Liver (tissue), 9 donors: Measurements from ENCODE around the gene IL24. TPM values are rescaled to one million over a fixed set of nuclear protein-coding genes. Genes with fewer than 3 reads are reported as not detected.
A peak's percentile ranks its signal among the peaks of the same experiment; 100 is the strongest.

ENCODE experiments used
- DNase-seq: peaks from one replicate; pipeline ENCODE4 v3.0.0-alpha.2; 2017; ENCODE audit warnings: low spot score
- H3K27ac ChIP-seq, 2 donors: one replicate each; pipeline ENCODE4 v1.7.0; 2013; ENCODE audit warnings: inconsistent platforms in 2 of 2, low read length in 2 of 2, control low read depth in 1 of 2, low read depth in 1 of 2, mild to moderate bottlenecking in 1 of 2
- H3K27me3 ChIP-seq, 4 donors: one replicate each; pipeline versions ENCODE4 v1.6.1 to v1.7.0; 2013; ENCODE audit warnings: low read length in 3 of 4, inconsistent platforms in 1 of 4, mild to moderate bottlenecking in 1 of 4, moderate library complexity in 1 of 4; ENCODE audit not compliant: control insufficient read depth in 4 of 4, insufficient read depth in 4 of 4
- H3K36me3 ChIP-seq, 4 donors: one replicate each; pipeline versions ENCODE4 v1.6.1 to v1.7.0; 2013; ENCODE audit warnings: low read length in 3 of 4, mild to moderate bottlenecking in 3 of 4, low read depth in 1 of 4, moderate library complexity in 1 of 4; ENCODE audit not compliant: control insufficient read depth in 4 of 4, insufficient read depth in 3 of 4
- H3K4me1 ChIP-seq, 4 donors: one replicate each; pipeline versions ENCODE4 v1.6.1 to v1.7.0; 2013; ENCODE audit warnings: low read length in 3 of 4, mild to moderate bottlenecking in 3 of 4, moderate library complexity in 1 of 4; ENCODE audit not compliant: control insufficient read depth in 4 of 4, insufficient read depth in 4 of 4
- H3K4me3 ChIP-seq, 3 donors: one replicate each; pipeline versions ENCODE4 v1.6.1 to v1.7.0; 2013; ENCODE audit warnings: low read length in 3 of 3, control low read depth in 1 of 3, low read depth in 1 of 3, mild to moderate bottlenecking in 1 of 3
- H3K9ac ChIP-seq, 2 donors: one replicate each; pipeline ENCODE4 v1.7.0; 2013; ENCODE audit warnings: low read length in 2 of 2, mild to moderate bottlenecking in 2 of 2, moderate library complexity in 2 of 2, control low read depth in 1 of 2, low read depth in 1 of 2
- H3K9me3 ChIP-seq, 4 donors: one replicate each; pipeline versions ENCODE4 v1.6.1 to v1.7.0; 2013; ENCODE audit warnings: low read length in 3 of 4; ENCODE audit not compliant: control insufficient read depth in 4 of 4
- EGR1 ChIP-seq, 2 donors: IDR thresholded peaks; 2 replicates each; pipeline ENCODE4 v1.6.1; 2016 to 2018; ENCODE audit warnings: antibody characterized with exemption in 2 of 2, low read depth in 2 of 2
- FOXA1 ChIP-seq: IDR thresholded peaks from 2 replicates; pipeline ENCODE4 v1.6.1; 2016; ENCODE audit warnings: antibody characterized with exemption
- FOXA2 ChIP-seq: IDR thresholded peaks from 2 replicates; pipeline ENCODE4 v1.6.1; 2016; ENCODE audit warnings: antibody characterized with exemption
- GABPA ChIP-seq, 2 donors: IDR thresholded peaks in 1 of 2; conservative IDR thresholded peaks in 1 of 2; 2 replicates each; pipeline ENCODE4 v1.6.1; 2016; ENCODE audit warnings: antibody characterized with exemption in 2 of 2, mild to moderate bottlenecking in 1 of 2, moderate library complexity in 1 of 2
- HNF4A ChIP-seq, 2 donors: conservative IDR thresholded peaks; 2 replicates each; pipeline ENCODE4 v1.6.1; 2016; ENCODE audit warnings: antibody characterized with exemption in 2 of 2, mild to moderate bottlenecking in 2 of 2
- HNF4G ChIP-seq: IDR thresholded peaks from 2 replicates; pipeline ENCODE4 v1.6.1; 2016; ENCODE audit warnings: antibody characterized with exemption
- NR2F2 ChIP-seq: IDR thresholded peaks from 2 replicates; pipeline ENCODE4 v1.6.1; 2016; ENCODE audit warnings: antibody characterized with exemption
- RXRA ChIP-seq, 2 donors: IDR thresholded peaks; 2 replicates each; pipeline ENCODE4 v1.6.1; 2017 to 2018; ENCODE audit warnings: antibody characterized with exemption in 2 of 2, mild to moderate bottlenecking in 1 of 2
- TAF1 ChIP-seq: conservative IDR thresholded peaks from 2 replicates; pipeline ENCODE4 v1.6.1; 2016; ENCODE audit warnings: antibody characterized with exemption, mild to moderate bottlenecking
- YY1 ChIP-seq: IDR thresholded peaks from 2 replicates; pipeline ENCODE4 v1.6.1; 2016; ENCODE audit warnings: antibody characterized with exemption, mild to moderate bottlenecking
- WGBS: extraction: QIAGEN DNeasy Blood & Tissue Kit; methylation state at CpG from one replicate; pipeline ENCODE4 v1.1.7; 2013; 5-methylcytosine and 5-hydroxymethylcytosine counted together
- polyA plus RNA-seq, 2 donors: library from polyadenylated mRNA; stranded (reverse) in 1 of 2; unstranded in 1 of 2; fragments of 200-250 nt in 1 of 2; fragments of >200 nt in 1 of 2; fragmentation: Nextera tagmentation in 1 of 2; extraction: Ambion mirVana in 1 of 2; gene quantifications; one replicate each; pipeline versions ENCODE4 v1.2.1 to v1.2.3, GENCODE V29; 2013 to 2015
- total RNA-seq, 2 donors: library from RNA; depleted of rRNA; stranded (reverse); fragments of >200 nt; gene quantifications; one replicate each; pipeline ENCODE4 v1.2.3, GENCODE V29; 2014
- TF ChIP-seq, protein P1 (sequence below): IDR thresholded peaks from 2 replicates; pipeline ENCODE4 v1.6.1; 2016; ENCODE audit warnings: antibody characterized with exemption
- TF ChIP-seq, protein P2 (sequence below): fragments of 150-350 bp; IDR thresholded peaks from 2 replicates; pipeline ENCODE4 v1.5.1; 2017; ENCODE audit warnings: improper control_type of control experiment, low read depth, low read length; ENCODE audit not compliant: missing input control
- TF ChIP-seq, protein P3 (sequence below): IDR thresholded peaks from 2 replicates; pipeline ENCODE4 v1.6.1; 2016; ENCODE audit warnings: antibody characterized with exemption, mild to moderate bottlenecking
- TF ChIP-seq, protein P4 (sequence below): IDR thresholded peaks from 2 replicates; pipeline ENCODE4 v1.6.1; 2016; ENCODE audit warnings: antibody characterized with exemption
- donor health status: healthy.
- donor health status: healthy.
- donor health status: healthy.
- donor health status: healthy.
- donor health status: healthy.

IL24 gene
- total and polyA plus RNA-seq, 4 donors, result 0.13 TPM; not detected in 3

DNA sequence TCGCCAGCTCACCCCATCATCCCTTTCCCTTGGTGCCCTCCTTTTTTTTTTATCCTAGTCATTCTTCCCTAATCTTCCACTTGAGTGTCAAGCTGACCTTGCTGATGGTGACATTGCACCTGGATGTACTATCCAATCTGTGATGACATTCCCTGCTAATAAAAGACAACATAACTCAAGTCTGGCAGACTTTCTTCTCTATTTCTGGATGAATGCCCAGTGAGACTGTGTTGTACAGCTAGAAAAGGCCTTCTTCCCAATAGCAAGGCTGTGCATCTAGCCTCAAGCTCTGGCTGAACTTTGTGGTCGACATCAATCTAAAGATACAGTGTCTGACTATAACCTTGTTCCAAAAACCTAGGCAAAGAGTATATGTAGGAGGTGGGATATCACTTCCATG lies 6.4 kb downstream of the IL24 start (continued):
- TF ChIP-seq TAF1, result no peak

DNA sequence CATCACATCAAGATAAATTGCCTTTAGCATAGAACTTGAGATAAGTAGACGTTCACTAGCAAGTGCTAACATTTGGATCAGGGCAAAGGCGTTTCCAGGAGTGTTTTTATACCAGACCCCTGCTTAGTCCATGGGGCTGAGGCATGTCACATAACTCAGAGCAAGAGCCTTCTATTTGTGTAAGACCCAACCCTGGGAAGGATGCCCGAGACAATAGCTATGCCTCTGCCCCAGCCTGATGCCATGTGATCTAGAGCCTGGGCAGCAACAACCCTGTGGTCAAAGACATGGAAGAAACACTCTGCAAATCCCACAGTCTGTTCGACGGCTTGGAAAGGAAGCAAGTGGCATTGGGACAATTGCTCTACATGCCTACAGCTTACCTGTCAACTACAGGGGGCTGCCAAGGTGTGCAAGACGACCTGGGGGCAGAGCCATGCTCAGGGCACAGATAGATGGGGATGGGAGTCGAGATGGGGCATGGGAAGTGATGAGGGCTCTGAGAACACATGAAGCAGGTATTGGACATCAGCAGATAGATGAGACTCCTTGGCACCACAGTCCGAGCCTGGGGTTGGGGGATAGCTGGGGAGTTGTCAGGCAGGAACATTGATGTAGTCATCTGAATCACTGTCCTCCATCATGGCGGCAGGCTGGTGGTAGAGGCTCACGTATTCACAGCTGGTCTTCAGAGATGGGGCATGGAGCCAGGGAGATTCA lies 7.3 kb downstream of the IL24 start:
- no peaks in the 10 kb centered on the region for H3K9me3 ChIP-seq
- TF ChIP-seq RXRA (IDR thresholded peaks at IDR 0.05) (no peak), YY1 (no peak)
- TF ChIP-seq, protein P1, sequence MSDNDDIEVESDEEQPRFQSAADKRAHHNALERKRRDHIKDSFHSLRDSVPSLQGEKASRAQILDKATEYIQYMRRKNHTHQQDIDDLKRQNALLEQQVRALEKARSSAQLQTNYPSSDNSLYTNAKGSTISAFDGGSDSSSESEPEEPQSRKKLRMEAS, result no peak
- no peak overlapping the region for H3K9ac ChIP-seq
- 81% methylated on average over 10 of the region's 10 CpGs for WGBS
- no peaks in the 10 kb centered on the region for H3K36me3 ChIP-seq
- no peak overlapping the region for H3K4me3 ChIP-seq
- H3K27me3 ChIP-seq, result no peaks in the 10 kb centered on the region
- DNase-seq, result no peak
- H3K4me1 ChIP-seq, result peaks cover 0 to 9% (median 5%) of the 10 kb centered on the region in 4 donors
- no peak overlapping the region for H3K27ac ChIP-seq

DNA sequence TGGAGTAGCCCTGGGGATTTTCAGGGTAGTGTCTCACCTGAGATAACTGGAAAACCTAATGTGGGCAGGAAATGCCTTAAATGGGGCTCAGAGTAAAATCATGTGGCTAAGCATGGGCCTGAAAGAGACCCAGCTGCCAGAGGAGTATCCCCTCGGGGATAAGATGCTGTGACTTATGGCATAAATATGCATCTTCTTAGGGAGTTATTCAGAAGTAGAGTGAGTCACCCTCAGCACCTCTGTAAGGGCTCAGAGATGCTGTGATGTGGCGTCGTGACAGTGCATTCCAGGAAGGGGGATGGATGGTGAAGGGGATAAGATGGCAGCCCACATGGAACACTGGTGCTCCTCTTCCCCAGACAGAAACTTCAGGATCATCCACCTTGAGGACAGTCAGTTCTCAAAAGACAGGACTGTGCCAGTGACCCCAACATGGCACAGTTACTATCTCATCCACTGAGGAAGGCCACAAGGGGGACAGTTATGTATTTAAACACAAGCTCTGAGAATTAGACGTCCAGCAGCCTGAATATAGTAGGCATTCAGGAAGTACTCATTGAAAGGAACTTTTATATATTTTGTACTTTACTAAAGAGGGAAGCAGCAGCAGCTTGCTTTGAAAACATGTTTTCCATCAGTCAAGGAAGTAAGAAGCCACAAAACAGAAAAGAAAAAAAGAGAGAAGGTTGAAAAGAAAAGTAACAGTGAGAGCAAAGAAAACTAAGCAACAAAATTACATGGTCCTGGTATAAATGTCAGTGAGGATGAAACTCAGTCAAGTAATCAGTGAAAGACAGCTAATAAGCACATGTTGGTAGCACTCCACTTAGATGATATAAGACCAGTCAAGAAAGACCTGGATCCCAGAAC lies 8.3 kb downstream of the IL24 start:
- no peak overlapping the region for H3K9ac ChIP-seq
- TF ChIP-seq TAF1, result no peak
- TF ChIP-seq FOXA1, result no peak
- TF ChIP-seq, protein P1, result no peak
- H3K4me1 ChIP-seq, result peaks cover 0 to 14% (median 13%) of the 10 kb centered on the region in 4 donors
- WGBS, result 83% methylated on average over 4 of the region's 4 CpGs
- H3K9me3 ChIP-seq, result no peaks in the 10 kb centered on the region
- H3K27ac ChIP-seq, result no peak overlapping the region
- no peaks in the 10 kb centered on the region for H3K36me3 ChIP-seq
- H3K27me3 ChIP-seq, result no peaks in the 10 kb centered on the region
- no peak for DNase-seq
- H3K4me3 ChIP-seq, result no peak overlapping the region

DNA sequence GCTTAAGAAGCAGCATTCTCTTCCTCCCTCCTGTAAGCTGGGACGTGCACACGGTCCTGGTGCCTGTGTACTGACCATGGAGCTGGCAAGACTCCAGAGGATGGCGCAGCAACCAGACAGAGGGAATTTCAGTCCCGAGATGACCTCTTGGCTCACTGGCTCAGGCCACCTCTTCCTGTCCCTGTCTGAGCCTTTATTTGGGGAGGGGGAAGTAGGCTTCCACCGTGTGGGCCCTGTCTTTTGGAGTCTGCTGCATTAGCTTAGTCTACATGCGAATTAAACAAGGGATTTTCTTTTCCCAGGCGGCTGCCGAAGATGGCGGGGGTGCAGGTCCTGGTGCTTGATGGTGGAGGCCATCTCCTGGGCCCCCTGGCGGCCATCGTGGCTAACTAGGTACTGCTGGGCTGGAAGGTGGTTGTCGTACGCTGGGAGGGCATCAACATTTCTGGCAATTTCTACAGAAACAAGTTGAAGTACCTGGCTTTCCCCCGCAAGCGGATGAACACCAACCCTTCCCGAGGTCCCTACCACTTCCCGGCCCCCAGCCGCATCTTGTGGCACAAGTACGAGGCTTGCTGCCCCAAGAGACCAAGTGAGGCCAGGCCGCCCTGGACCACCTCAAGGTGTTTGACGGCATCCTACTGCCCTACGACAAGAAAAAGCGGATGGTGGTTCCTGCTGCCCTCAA lies 10.2 kb downstream of the IL24 start:
- Histone ChIP-seq H3K9me3 (no peaks in the 10 kb centered on the region), H3K9ac (no peak overlapping the region), H3K4me3 (no peak overlapping the region), H3K36me3 (no peaks in the 10 kb centered on the region), H3K4me1 (peaks cover 0 to 19% (median 13%) of the 10 kb centered on the region in 4 donors), H3K27me3 (no peaks in the 10 kb centered on the region), H3K27ac (no peak overlapping the region)
- 71% methylated on average over 23 of the region's 23 CpGs for WGBS
- peak; percentile 38 for DNase-seq
- TF ChIP-seq GABPA (IDR thresholded peaks at IDR 0.05 in 1 of 2, conservative IDR thresholded peaks at IDR 0.05 in 1 of 2) (no peak), YY1 (no peak), NR2F2 (no peak), HNF4G (no peak), FOXA1 (no peak), HNF4A (conservative IDR thresholded peaks at IDR 0.05) (no peak), FOXA2 (no peak), EGR1 (IDR thresholded peaks at IDR 0.05; ENCODE audit: low read depth in 2 of 2) (no peak), RXRA (IDR thresholded peaks at IDR 0.05) (peak; percentile 37 to 48)
- TF ChIP-seq, protein P2, sequence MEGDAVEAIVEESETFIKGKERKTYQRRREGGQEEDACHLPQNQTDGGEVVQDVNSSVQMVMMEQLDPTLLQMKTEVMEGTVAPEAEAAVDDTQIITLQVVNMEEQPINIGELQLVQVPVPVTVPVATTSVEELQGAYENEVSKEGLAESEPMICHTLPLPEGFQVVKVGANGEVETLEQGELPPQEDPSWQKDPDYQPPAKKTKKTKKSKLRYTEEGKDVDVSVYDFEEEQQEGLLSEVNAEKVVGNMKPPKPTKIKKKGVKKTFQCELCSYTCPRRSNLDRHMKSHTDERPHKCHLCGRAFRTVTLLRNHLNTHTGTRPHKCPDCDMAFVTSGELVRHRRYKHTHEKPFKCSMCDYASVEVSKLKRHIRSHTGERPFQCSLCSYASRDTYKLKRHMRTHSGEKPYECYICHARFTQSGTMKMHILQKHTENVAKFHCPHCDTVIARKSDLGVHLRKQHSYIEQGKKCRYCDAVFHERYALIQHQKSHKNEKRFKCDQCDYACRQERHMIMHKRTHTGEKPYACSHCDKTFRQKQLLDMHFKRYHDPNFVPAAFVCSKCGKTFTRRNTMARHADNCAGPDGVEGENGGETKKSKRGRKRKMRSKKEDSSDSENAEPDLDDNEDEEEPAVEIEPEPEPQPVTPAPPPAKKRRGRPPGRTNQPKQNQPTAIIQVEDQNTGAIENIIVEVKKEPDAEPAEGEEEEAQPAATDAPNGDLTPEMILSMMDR, result peak; percentile 14
- TF ChIP-seq, protein P3, sequence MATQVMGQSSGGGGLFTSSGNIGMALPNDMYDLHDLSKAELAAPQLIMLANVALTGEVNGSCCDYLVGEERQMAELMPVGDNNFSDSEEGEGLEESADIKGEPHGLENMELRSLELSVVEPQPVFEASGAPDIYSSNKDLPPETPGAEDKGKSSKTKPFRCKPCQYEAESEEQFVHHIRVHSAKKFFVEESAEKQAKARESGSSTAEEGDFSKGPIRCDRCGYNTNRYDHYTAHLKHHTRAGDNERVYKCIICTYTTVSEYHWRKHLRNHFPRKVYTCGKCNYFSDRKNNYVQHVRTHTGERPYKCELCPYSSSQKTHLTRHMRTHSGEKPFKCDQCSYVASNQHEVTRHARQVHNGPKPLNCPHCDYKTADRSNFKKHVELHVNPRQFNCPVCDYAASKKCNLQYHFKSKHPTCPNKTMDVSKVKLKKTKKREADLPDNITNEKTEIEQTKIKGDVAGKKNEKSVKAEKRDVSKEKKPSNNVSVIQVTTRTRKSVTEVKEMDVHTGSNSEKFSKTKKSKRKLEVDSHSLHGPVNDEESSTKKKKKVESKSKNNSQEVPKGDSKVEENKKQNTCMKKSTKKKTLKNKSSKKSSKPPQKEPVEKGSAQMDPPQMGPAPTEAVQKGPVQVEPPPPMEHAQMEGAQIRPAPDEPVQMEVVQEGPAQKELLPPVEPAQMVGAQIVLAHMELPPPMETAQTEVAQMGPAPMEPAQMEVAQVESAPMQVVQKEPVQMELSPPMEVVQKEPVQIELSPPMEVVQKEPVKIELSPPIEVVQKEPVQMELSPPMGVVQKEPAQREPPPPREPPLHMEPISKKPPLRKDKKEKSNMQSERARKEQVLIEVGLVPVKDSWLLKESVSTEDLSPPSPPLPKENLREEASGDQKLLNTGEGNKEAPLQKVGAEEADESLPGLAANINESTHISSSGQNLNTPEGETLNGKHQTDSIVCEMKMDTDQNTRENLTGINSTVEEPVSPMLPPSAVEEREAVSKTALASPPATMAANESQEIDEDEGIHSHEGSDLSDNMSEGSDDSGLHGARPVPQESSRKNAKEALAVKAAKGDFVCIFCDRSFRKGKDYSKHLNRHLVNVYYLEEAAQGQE, result no peak
- TF ChIP-seq, protein P4, sequence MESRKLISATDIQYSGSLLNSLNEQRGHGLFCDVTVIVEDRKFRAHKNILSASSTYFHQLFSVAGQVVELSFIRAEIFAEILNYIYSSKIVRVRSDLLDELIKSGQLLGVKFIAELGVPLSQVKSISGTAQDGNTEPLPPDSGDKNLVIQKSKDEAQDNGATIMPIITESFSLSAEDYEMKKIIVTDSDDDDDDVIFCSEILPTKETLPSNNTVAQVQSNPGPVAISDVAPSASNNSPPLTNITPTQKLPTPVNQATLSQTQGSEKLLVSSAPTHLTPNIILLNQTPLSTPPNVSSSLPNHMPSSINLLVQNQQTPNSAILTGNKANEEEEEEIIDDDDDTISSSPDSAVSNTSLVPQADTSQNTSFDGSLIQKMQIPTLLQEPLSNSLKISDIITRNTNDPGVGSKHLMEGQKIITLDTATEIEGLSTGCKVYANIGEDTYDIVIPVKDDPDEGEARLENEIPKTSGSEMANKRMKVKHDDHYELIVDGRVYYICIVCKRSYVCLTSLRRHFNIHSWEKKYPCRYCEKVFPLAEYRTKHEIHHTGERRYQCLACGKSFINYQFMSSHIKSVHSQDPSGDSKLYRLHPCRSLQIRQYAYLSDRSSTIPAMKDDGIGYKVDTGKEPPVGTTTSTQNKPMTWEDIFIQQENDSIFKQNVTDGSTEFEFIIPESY, result no peak
- TF ChIP-seq, protein P1, result no peak
